Erythroblast (primary cell): ENCODE data around the gene ASIC4.

Source experiments
- DNase-seq, 2 experiments: peaks; one replicate each; lab custom pipeline; 2025; lab: John Stamatoyannopoulos, UW
- GATA1 ChIP-seq: IDR thresholded peaks from 2 replicates; pipeline ENCODE4 v1.6.1; 2011; ENCODE audit warnings: low read depth, mild to moderate bottlenecking, control low read depth, low read length, moderate library complexity
- POLR2A ChIP-seq: IDR thresholded peaks from 2 replicates; pipeline ENCODE4 v1.6.1; 2011; ENCODE audit warnings: mild to moderate bottlenecking, low read length

ASIC4 gene

DNA sequence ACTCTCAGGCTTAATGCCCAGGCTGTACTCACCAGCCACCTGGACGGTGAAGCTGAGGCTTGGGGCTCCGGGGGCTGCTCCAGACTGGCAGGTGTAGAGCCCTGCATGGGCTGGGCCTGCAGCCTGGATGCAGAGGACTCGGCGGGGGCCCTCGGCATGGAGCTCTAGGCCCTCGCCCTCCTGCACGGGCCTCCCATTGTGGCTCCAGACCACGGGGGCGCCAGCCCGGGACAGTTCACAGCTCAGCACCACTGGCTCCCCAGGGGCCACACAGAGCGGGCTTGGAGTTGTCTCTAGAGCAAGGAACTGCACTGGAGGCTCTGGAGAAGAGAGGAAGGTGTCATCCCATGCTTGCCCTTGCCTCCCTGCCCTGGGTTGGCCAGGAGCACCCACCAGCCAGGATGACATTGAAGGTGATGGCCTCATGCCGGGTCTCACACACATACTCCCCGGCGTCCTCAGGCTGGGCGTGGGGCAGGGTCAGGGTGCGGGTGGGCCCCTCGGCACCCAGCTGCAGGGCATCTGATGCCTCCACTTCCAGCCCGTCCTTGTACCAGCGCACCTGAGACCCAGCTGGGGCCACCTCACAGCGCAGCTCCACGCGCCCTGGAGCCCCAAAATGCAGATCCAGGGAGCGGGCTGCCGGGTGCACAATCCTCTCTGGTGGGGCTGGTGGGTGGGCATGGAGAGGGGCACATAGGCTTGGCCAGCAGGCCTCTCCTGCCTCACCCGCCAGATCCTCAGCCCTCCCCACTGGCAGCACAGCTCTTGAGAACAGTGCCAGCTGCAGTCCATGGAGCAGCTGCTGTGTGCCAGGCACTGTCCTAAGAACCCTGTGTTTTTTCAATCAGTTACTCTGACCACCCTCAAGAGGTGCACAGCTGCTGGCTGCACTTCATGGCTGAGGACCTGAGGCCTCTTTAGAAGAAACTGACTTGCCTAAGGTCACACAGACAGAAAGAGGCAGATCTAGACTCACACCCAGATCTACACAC, 43.8 kb downstream of the ASIC4 start:
- no peak for DNase-seq
- no peak for TF ChIP-seq GATA1
- no peak for TF ChIP-seq POLR2A

DNA sequence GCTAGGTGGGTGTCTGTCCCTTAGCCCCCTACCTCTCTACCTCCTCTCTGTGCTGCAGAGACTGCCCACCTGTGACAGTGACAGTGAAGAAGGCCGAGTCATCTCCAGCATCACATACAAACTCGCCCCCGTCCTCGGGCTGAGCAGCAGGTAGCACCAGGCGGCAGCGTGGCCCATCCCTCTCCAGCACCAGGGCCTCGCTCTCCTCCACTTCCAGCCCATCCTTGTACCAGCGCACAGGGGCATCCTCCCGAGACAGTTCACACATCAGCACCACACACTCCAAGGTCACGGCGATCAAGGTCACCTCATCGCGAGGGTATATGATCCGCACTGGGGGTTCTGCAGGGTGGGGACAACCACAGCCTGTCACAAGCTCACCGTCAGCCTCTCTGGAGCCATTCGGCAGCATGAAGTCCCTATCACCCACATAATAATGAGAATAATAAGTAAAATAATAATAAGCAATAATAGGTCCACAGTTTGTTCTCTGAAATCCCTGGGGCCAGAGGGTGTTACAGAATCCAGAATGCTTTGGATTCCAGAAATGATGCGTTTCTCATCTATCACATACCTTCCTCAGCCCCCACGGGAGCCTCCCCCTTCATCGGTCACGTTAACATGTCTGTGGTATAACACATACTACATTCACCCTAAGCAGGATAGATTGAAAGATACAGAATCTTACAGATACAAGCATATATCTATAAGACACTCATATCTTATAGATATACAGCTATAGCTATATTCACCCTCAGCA, 45.1 kb downstream of the ASIC4 start:
- no peak for TF ChIP-seq GATA1
- TF ChIP-seq POLR2A = no peak
- DNase-seq = no peak

DNA sequence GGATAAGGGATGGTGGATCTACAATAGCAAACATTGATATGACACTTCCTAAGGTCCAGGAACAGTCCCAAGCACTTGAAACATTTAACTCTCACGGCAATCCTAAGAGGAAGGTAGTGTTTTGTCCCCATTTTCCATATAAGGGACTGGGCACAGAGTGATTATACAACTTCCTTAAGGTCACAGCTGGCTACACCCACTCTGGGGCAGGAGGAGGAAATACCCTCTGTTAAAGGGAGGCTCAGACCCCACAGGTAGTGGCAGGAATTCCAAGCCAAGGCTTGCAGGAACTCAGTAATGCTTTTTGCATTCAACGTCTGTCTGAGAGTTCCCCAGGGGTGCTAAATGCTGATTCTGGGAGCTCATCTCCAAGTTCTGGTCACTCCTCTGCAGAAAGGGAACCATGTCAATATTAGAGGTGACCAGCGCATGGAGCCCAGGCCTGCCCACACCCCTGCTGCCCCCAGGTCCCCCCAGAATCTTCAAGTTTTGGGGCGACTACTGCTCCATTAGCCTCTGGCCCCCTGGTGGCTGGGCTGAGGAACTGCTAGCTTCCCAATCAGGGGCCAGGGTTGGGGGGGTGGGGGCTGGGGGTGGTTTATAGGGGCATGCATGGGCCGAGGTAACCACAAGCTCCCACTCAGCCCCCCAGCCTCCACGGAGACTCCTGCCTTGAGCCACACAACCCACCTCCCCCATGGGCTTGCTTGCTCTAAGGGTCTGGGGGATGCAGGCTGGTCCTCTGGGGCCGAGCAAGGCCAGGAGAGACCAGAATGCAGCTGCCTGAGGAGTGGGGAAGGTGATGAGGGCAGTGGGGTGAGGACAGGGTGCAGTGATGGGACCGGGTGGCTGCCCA, 46.0 kb downstream of the ASIC4 start:
- peak; percentile 14 to 38 for DNase-seq
- TF ChIP-seq POLR2A (no peak), GATA1 (no peak)

DNA sequence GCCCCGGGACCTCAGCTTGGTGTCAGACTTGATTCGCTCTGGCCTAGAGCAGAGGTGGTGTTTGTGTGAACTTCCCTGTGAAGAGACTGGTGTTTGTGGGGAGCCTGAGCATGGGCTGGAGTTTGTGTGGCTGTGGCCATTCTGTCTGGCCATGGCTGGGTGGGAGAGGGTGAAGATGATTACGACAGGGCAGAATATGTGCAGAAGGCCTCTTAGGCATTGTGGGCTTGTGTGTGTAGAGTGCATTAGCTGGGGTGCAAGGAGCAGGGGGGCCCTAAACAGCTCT, 46.6 kb downstream of the ASIC4 start:
- no peak for DNase-seq
- TF ChIP-seq POLR2A (no peak), GATA1 (no peak)

- TF ChIP-seq GATA1 (no peak), POLR2A (no peak)
- DNase-seq = no peak
Measured at GRCh38 chr2:219561179-219562048, 47.1 kb downstream of the ASIC4 start.

- no peak for TF ChIP-seq POLR2A
- TF ChIP-seq GATA1 = no peak
- DNase-seq = no peak
Measured at GRCh38 chr2:219562049-219563020, 48.1 kb downstream of the ASIC4 start.

GRCh38 chr2:219563271-219563928, 49.1 kb downstream of the ASIC4 start:
- no peak for DNase-seq
- TF ChIP-seq POLR2A = no peak
- TF ChIP-seq GATA1 = no peak

DNA sequence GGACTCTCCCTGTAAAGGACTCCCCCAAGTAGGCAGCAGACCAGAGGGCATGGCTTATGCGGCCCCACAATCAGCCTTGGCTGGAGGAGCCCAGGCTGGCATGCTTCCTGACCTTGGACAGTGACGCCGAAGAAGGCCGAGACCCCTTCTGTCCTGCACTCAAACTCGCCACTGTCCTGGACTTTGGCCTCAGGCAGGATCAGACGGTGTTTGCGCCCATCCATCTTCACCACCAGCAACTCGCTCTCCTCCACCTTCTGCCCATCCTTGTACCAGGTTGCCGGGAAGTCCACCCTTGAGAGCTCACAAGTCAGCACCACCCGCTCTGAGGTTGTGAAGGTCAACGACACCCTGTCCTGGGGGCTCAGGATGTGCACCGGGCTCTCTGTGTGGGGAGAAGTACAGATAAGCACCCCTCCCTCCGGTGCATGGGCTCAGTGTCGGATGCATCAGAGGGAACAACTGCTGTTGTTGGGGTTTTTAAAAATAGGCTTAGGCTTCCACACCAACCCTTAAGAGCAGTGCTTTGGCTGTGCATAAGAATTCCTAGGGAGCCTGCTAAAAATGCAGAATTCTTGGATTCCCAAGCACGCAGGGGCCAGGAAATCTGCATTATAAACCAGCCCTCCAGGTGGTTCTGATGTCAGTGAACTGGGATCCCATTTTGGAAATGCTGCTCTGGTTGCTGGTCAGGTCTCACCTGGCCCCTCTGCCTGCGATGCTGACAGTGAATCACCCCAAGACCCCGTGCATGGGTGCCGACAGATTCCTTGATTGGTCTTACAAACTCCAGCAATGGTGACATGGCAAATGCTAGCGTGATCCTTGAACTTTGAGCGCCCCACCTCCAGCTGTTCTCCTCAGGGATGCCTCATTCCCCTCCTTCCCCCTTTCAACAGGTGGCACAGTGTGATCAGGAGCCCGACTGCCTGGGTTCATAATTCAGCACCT, 51.1 kb downstream of the ASIC4 start:
- TF ChIP-seq POLR2A (no peak), GATA1 (no peak)
- DNase-seq = no peak

GRCh38 chr2:219566640-219567039, 52.4 kb downstream of the ASIC4 start:
- TF ChIP-seq GATA1 (no peak), POLR2A (no peak)
- no peak for DNase-seq

- TF ChIP-seq GATA1 (no peak), POLR2A (no peak)
- DNase-seq = no peak
Measured at GRCh38 chr2:219567131-219567530, 52.8 kb downstream of the ASIC4 start.
